KBM-7 (cell line): Measurements from ENCODE around the gene PPP2R2C.

Source experiments
- DNase-seq: peaks from one replicate; pipeline ENCODE4 v3.0.0-alpha.2; 2015
- in situ Hi-C: fragments of 300-500 bp; cut with MboI; formaldehyde crosslinking; loops from 2 replicates; pipeline ENCODE4 v1.14.3; 2020; ENCODE audit warnings: low sequenced_read_pairs, low pct_unique_long_range_greater_than_20kb, mixed read lengths

The PPP2R2C gene

GRCh38 chr4:6271701-6272465 lies 200.5 kb downstream of the PPP2R2C start:
- in situ Hi-C loops: no loop called here
- DNase-seq: no peak

GRCh38 chr4:6271206-6271605 lies 201.2 kb downstream of the PPP2R2C start:
- in situ Hi-C loops: no loop called here
- DNase-seq: no peak

GRCh38 chr4:6270636-6271121 lies 201.7 kb downstream of the PPP2R2C start:
- in situ Hi-C loops: no loop called here
- no peak for DNase-seq
